Endothelial cell of umbilical vein (primary cell): ENCODE data around the gene NKD1. TPM values are rescaled to one million over a fixed set of nuclear protein-coding genes. Genes with fewer than 3 reads are reported as not detected.

Experiments used
- BruUV-seq: library from RNA; stranded (reverse); fragments of 400-500 nt; replicated peaks from 2 replicates; lab custom pipeline; 2021; lab: Mats Ljungman, UMichigan
- CTCF ChIA-PET: fragments of 300-600, 350-600 bp; sonication (Branson Sonifier 250); formaldehyde crosslinking; loops from one replicate; lab custom pipeline; 2021; ENCODE audit warnings: antibody characterized with exemption, inconsistent platforms; lab: Charles Lee
- POLR2A ChIA-PET: fragments of 300-600, 350-600 bp; sonication (Branson Sonifier 250); formaldehyde crosslinking; loops from one replicate; lab custom pipeline; 2021; ENCODE audit warnings: antibody characterized with exemption, inconsistent platforms; lab: Charles Lee
- DNase-seq: peaks from one replicate; pipeline ENCODE4 v3.0.0-alpha.2; 2011; ENCODE audit warnings: low read depth, low spot score
- FAIRE-seq: peaks from 2 replicates; lab custom pipeline; 2011; peaks lifted over from hg19 to GRCh38; lab: Jason Lieb, UNC
- H2AFZ ChIP-seq: 2 replicates; pipeline ENCODE4 v1.6.0; 2012; ENCODE audit warnings: low read depth, low read length, control low read depth, inconsistent platforms
- H3K27ac ChIP-seq: 2 replicates; pipeline ENCODE4 v1.5.1; 2011; ENCODE audit warnings: low read depth, mild to moderate bottlenecking, control low read depth, low read length, moderate library complexity; ENCODE audit not compliant: insufficient read depth
- H3K27me3 ChIP-seq, 2 experiments: 2 replicates each; pipeline versions ENCODE4 v1.6.0 to v1.6.1; 2011; ENCODE audit warnings: low read length in 2 of 2, mixed read lengths in 1 of 2; ENCODE audit not compliant: control insufficient read depth in 2 of 2, insufficient read depth in 2 of 2
- H3K36me3 ChIP-seq, 2 experiments: 2 replicates in 1 of 2; 3 replicates in 1 of 2; pipeline ENCODE4 v1.5.1; 2011; ENCODE audit warnings: low read length in 2 of 2, mild to moderate bottlenecking in 1 of 2, moderate library complexity in 1 of 2; ENCODE audit not compliant: control insufficient read depth in 2 of 2, insufficient read depth in 2 of 2; ENCODE audit errors: extremely low read depth in 1 of 2
- H3K4me1 ChIP-seq: 3 replicates; pipeline ENCODE4 v1.5.1; 2011; ENCODE audit warnings: mild to moderate bottlenecking, low read length; ENCODE audit not compliant: control insufficient read depth, insufficient read depth; ENCODE audit errors: extremely low read depth
- H3K4me2 ChIP-seq: 2 replicates; pipeline ENCODE4 v1.6.1; 2011; ENCODE audit warnings: low read length, control low read depth, mixed read lengths; ENCODE audit not compliant: insufficient read depth
- H3K4me3 ChIP-seq, 3 experiments: fragments of 200-600 bp in 1 of 3; sonication (generic), shearing (Covaris generic) in 1 of 3; replicated peaks in 1 of 3; 2 replicates each; pipeline ENCODE4 v1.5.1; 2011 to 2016; ENCODE audit warnings: control low read depth in 3 of 3, low read length in 3 of 3, mild to moderate bottlenecking in 2 of 3, inconsistent platforms in 1 of 3, low read depth in 1 of 3, moderate library complexity in 1 of 3; ENCODE audit not compliant: insufficient read depth in 1 of 3
- H3K79me2 ChIP-seq: 2 replicates; pipeline ENCODE4 v1.6.0; 2012; ENCODE audit warnings: low read length, inconsistent platforms; ENCODE audit not compliant: control insufficient read depth, insufficient read depth
- H3K9ac ChIP-seq: replicated peaks from 2 replicates; pipeline ENCODE3; 2011; ENCODE audit warnings: low read length, control low read depth; ENCODE audit not compliant: insufficient read depth; ENCODE audit errors: extremely low read depth
- H3K9me1 ChIP-seq: replicated peaks from 3 replicates; pipeline ENCODE4 v1.6.0; 2011; ENCODE audit warnings: mild to moderate bottlenecking, low read length; ENCODE audit not compliant: control insufficient read depth, insufficient read depth; ENCODE audit errors: extremely low read depth
- H3K9me3 ChIP-seq: replicated peaks from 2 replicates; pipeline ENCODE4 v1.5.1; 2012; ENCODE audit warnings: low read length, inconsistent platforms; ENCODE audit not compliant: control insufficient read depth, insufficient read depth
- H4K20me1 ChIP-seq: replicated peaks from 2 replicates; pipeline ENCODE3; 2011; ENCODE audit warnings: mild to moderate bottlenecking, low read length; ENCODE audit not compliant: control insufficient read depth, insufficient read depth; ENCODE audit errors: extremely low read depth
- EZH2 ChIP-seq: IDR thresholded peaks from 2 replicates; pipeline ENCODE4 v1.6.1; 2012; ENCODE audit warnings: borderline replicate concordance, low read depth, mild to moderate bottlenecking, moderate library complexity, low read length, inconsistent platforms; ENCODE audit not compliant: severe bottlenecking
- FOS ChIP-seq: IDR thresholded peaks from 2 replicates; pipeline ENCODE4 v1.6.1; 2011; ENCODE audit warnings: mild to moderate bottlenecking, low read length, moderate library complexity, borderline replicate concordance; ENCODE audit not compliant: insufficient read depth
- MAX ChIP-seq: IDR thresholded peaks from 2 replicates; pipeline ENCODE4 v1.6.1; 2011; ENCODE audit not compliant: insufficient read depth, insufficient read length
- MYC ChIP-seq: IDR thresholded peaks from one replicate; pipeline ENCODE4 v1.6.1; 2011; ENCODE audit warnings: mild to moderate bottlenecking, low read depth, low read length
- POLR2A ChIP-seq: IDR thresholded peaks from 2 replicates; pipeline ENCODE4 v1.6.1; 2012; ENCODE audit warnings: low read depth, mild to moderate bottlenecking, control low read depth, low read length
- dilution Hi-C: fragments of 300-500 bp; cut with MboI; formaldehyde crosslinking; loops from one replicate; pipeline ENCODE4 v1.15.0; 2019; ENCODE audit warnings: low sequenced_read_pairs; ENCODE audit not compliant: extremely low pct_ligation_motif_present
- intact Hi-C: fragments of 100-400 bp; cut with micrococcal nuclease; formaldehyde crosslinking; loops from one replicate; pipeline ENCODE4 v1.10.0; 2022
- polyA plus RNA-seq, 4 experiments: library from polyadenylated mRNA; depleted of rRNA in 3 of 4; stranded (reverse) in 3 of 4; unstranded in 1 of 4; fragments of >200 nt; gene quantifications; 2 replicates each; pipeline versions ENCODE4 v1.2.1 to v1.2.3, GENCODE V29; 2011 to 2012; ENCODE audit warnings: missing spikeins in 1 of 4
- total RNA-seq: library from RNA; stranded (reverse); gene quantifications from 2 replicates; pipeline ENCODE4 v1.2.3, GENCODE V29; 2021

NKD1 gene
- total and polyA plus RNA-seq, 2 donors (not counting 3 experiments of a cell fraction or from before 2014, with no cell fraction given), result not detected

- no peak overlapping the region for H3K27ac ChIP-seq
- no peaks in the 10 kb centered on the region for H3K27me3 ChIP-seq
- dilution Hi-C loops (no loop called here), intact Hi-C loops (loop anchor here (5.0 kb wide), 1 partner anchor 52 kb away; no protein-coding TSS in a partner anchor)
- no peak for FAIRE-seq
- no peaks in the 10 kb centered on the region for H3K79me2 ChIP-seq
- no peak for TF ChIP-seq MAX
- BruUV-seq, result no TSS peak
- no peaks in the 10 kb centered on the region for H3K9me1 ChIP-seq
- H3K4me1 ChIP-seq, result peaks cover 12% of the 10 kb centered on the region
- ChIA-PET CTCF (interaction anchor here (1.9 kb wide), 1 partner anchor 50 kb away, joined by 8 read pairs; no protein-coding TSS in a partner anchor), POLR2A (no interaction called here)
- no peak overlapping the region for H3K4me3 ChIP-seq
- no peak overlapping the region for H3K4me2 ChIP-seq
- H3K9ac ChIP-seq, result no peak overlapping the region
- H2AFZ ChIP-seq, result no peak overlapping the region
- H4K20me1 ChIP-seq, result no peaks in the 10 kb centered on the region
- H3K9me3 ChIP-seq, result no peaks in the 10 kb centered on the region
- no peaks in the 10 kb centered on the region for H3K36me3 ChIP-seq
- DNase-seq, result no peak
Measured at GRCh38 chr16:50614955-50615724, 66.9 kb downstream of the NKD1 start.

GRCh38 chr16:50615891-50616290 lies 67.7 kb downstream of the NKD1 start:
- no peaks in the 10 kb centered on the region for H3K9me3 ChIP-seq
- intact Hi-C loops (no loop called here), dilution Hi-C loops (no loop called here)
- H4K20me1 ChIP-seq, result no peaks in the 10 kb centered on the region
- POLR2A ChIA-PET, result no interaction called here
- CTCF ChIA-PET, result no interaction called here
- H3K4me3 ChIP-seq, result no peak overlapping the region
- H3K79me2 ChIP-seq, result no peaks in the 10 kb centered on the region
- no TSS peak for BruUV-seq
- H3K27me3 ChIP-seq, result no peaks in the 10 kb centered on the region
- no peaks in the 10 kb centered on the region for H3K9me1 ChIP-seq
- H3K4me2 ChIP-seq, result no peak overlapping the region
- H3K27ac ChIP-seq, result no peak overlapping the region
- FAIRE-seq (no peak), DNase-seq (no peak)
- H3K36me3 ChIP-seq, result no peaks in the 10 kb centered on the region
- no peak overlapping the region for H2AFZ ChIP-seq
- no peak for TF ChIP-seq EZH2
- no peak for TF ChIP-seq FOS
- TF ChIP-seq MAX, result no peak
- TF ChIP-seq POLR2A, result no peak
- no peak for TF ChIP-seq MYC
- no peak overlapping the region for H3K9ac ChIP-seq
- H3K4me1 ChIP-seq, result peaks cover 12% of the 10 kb centered on the region
